Cardiac muscle cell (in vitro differentiated cells and primary cell): ENCODE results near the gene SMG7. TPM values are rescaled to one million over a fixed set of nuclear protein-coding genes. Genes with fewer than 3 reads are reported as not detected.

Experiments
- DNase-seq, 2 donors: peaks; one replicate each; pipeline versions ENCODE4 v3.0.0 to v3.0.0-alpha.2; 2010 to 2017; ENCODE audit warnings: low read depth in 1 of 2, low spot score in 1 of 2
- H3K27ac ChIP-seq: fragments of 200-600 bp; sonication (generic); 2 replicates; pipeline ENCODE4 v1.5.1; 2016
- H3K27me3 ChIP-seq: fragments of 200-600 bp; sonication (generic); 2 replicates; pipeline ENCODE4 v1.6.0; 2016; ENCODE audit warnings: control low read depth
- H3K36me3 ChIP-seq: fragments of 200-600 bp; sonication (generic); 2 replicates; pipeline ENCODE4 v1.5.1; 2016; ENCODE audit warnings: control low read depth
- H3K4me1 ChIP-seq: fragments of 200-600 bp; sonication (generic); 2 replicates; pipeline ENCODE4 v1.8.1; 2017; ENCODE audit warnings: low read depth, mild to moderate bottlenecking, mixed run types
- H3K4me3 ChIP-seq: fragments of 200-600 bp; sonication (generic); 2 replicates; pipeline ENCODE4 v1.5.1; 2016; ENCODE audit warnings: mild to moderate bottlenecking
- H3K9me3 ChIP-seq: fragments of 200-600 bp; sonication (generic); 2 replicates; pipeline ENCODE4 v1.5.1; 2017; ENCODE audit warnings: low read depth, mild to moderate bottlenecking, control low read depth
- CTCF ChIP-seq: IDR thresholded peaks from 2 replicates; pipeline ENCODE4 v1.5.1; 2012; ENCODE audit warnings: low read depth, mild to moderate bottlenecking, low read length
- polyA plus RNA-seq: library from polyadenylated mRNA; unstranded; fragments of >200 nt; fragmentation: Nextera tagmentation; extraction: Ambion mirVana; gene quantifications from 2 replicates; pipeline ENCODE4 v1.2.1, GENCODE V29; 2016
- total RNA-seq: library from RNA; depleted of rRNA; stranded (reverse); fragments of >200 nt; gene quantifications from 2 replicates; pipeline ENCODE4 v1.2.3, GENCODE V29; 2016

SMG7 gene
- total and polyA plus RNA-seq, 2 experiments from 2014 or later: 30.9 to 38.8 TPM

GRCh38 chr1:183505454-183506089, 33.3 kb downstream of the SMG7 start:
- DNase-seq: no peak
- no peak overlapping the region for H3K4me3 ChIP-seq
- no peak for TF ChIP-seq CTCF

GRCh38 chr1:183506561-183506960, 34.3 kb downstream of the SMG7 start:
- Histone ChIP-seq H3K9me3 (no peaks in the 10 kb centered on the region), H3K4me3 (no peak overlapping the region), H3K36me3 (no peaks in the 10 kb centered on the region), H3K27ac (no peak overlapping the region), H3K4me1 (no peaks in the 10 kb centered on the region), H3K27me3 (no peaks in the 10 kb centered on the region)
- no peak for DNase-seq
- TF ChIP-seq CTCF: no peak

More at GRCh38 chr1:183505454-183506089, 33.3 kb downstream of the SMG7 start:
- Histone ChIP-seq H3K27me3 (no peaks in the 10 kb centered on the region), H3K4me1 (no peaks in the 10 kb centered on the region), H3K9me3 (no peaks in the 10 kb centered on the region), H3K27ac (peak overlapping the region; percentile 17), H3K36me3 (no peaks in the 10 kb centered on the region)

- Histone ChIP-seq H3K27me3 (no peaks in the 10 kb centered on the region), H3K4me1 (peaks cover 5% of the 10 kb centered on the region), H3K4me3 (no peak overlapping the region), H3K9me3 (no peaks in the 10 kb centered on the region), H3K27ac (no peak overlapping the region), H3K36me3 (no peaks in the 10 kb centered on the region)
- no peak for DNase-seq
- TF ChIP-seq CTCF: no peak
Measured at GRCh38 chr1:183508694-183509093, 36.4 kb downstream of the SMG7 start.

GRCh38 chr1:183512450-183512849, 40.2 kb downstream of the SMG7 start:
- peaks cover 11% of the 10 kb centered on the region for H3K36me3 ChIP-seq
- no peaks in the 10 kb centered on the region for H3K27me3 ChIP-seq
- TF ChIP-seq CTCF: no peak
- H3K4me3 ChIP-seq: no peak overlapping the region
- DNase-seq: no peak
- H3K9me3 ChIP-seq: no peaks in the 10 kb centered on the region
- H3K4me1 ChIP-seq: peaks cover 5% of the 10 kb centered on the region
- no peak overlapping the region for H3K27ac ChIP-seq

GRCh38 chr1:183514235-183514634, 41.9 kb downstream of the SMG7 start:
- peaks cover 26% of the 10 kb centered on the region for H3K36me3 ChIP-seq
- no peak for DNase-seq
- no peaks in the 10 kb centered on the region for H3K27me3 ChIP-seq
- no peaks in the 10 kb centered on the region for H3K9me3 ChIP-seq
- peaks cover 5% of the 10 kb centered on the region for H3K4me1 ChIP-seq
- TF ChIP-seq CTCF: no peak
- H3K4me3 ChIP-seq: no peak overlapping the region
- H3K27ac ChIP-seq: no peak overlapping the region
